ENCODE measurements around the gene SETBP1. TPM values are rescaled to one million over a fixed set of nuclear protein-coding genes. Genes with fewer than 3 reads are reported as not detected.

The SETBP1 gene
- total and polyA plus RNA-seq, 3 experiments from 2014 or later: 0.22 to 14.1 (median 13.9) TPM

GRCh38 chr18:45040879-45041278 lies 360.2 kb downstream of the SETBP1 start:
- H3K4me1 ChIP-seq (ENCODE audit: insufficient read depth, low read length): no peaks in the 10 kb centered on the region
- no peak overlapping the region for H3K27ac ChIP-seq (ENCODE audit: low read depth, low read length)
- DNase-seq: no peak
- no peak overlapping the region for H3K27ac Mint-ChIP-seq
- H3K4me3 ChIP-seq (ENCODE audit: low read length): no peak overlapping the region
- ChIA-PET POLR2A (no interaction called here), CTCF (no interaction called here)
- peaks cover 0 to 4% (median 0%) of the 10 kb centered on the region in 3 donors for H3K36me3 Mint-ChIP-seq
- H3K9me3 Mint-ChIP-seq: no peaks in the 10 kb centered on the region
- H3K36me3 ChIP-seq (ENCODE audit: insufficient read depth, low read length): no peaks in the 10 kb centered on the region
- H3K4me3 Mint-ChIP-seq: no peak overlapping the region
- H3K4me1 Mint-ChIP-seq: no peaks in the 10 kb centered on the region
- H3K27me3 Mint-ChIP-seq: no peaks in the 10 kb centered on the region
- no peaks in the 10 kb centered on the region for H3K27me3 ChIP-seq (ENCODE audit: insufficient read depth, low read length, poor library complexity, severe bottlenecking)
- H3K9me3 ChIP-seq (ENCODE audit: low read length): no peaks in the 10 kb centered on the region

- H3K36me3 Mint-ChIP-seq: peaks cover 0 to 2% (median 0%) of the 10 kb centered on the region in 3 donors
- Histone ChIP-seq H3K27ac (ENCODE audit: low read depth, low read length) (no peak overlapping the region), H3K4me3 (ENCODE audit: low read length) (no peak overlapping the region), H3K27me3 (ENCODE audit: insufficient read depth, low read length, poor library complexity, severe bottlenecking) (no peaks in the 10 kb centered on the region), H3K9me3 (ENCODE audit: low read length) (no peaks in the 10 kb centered on the region), H3K4me1 (ENCODE audit: insufficient read depth, low read length) (no peaks in the 10 kb centered on the region), H3K36me3 (ENCODE audit: insufficient read depth, low read length) (no peaks in the 10 kb centered on the region)
- peaks cover 0 to 1% of the 10 kb centered on the region in 2 donors for H3K27me3 Mint-ChIP-seq
- DNase-seq: no peak
- no peaks in the 10 kb centered on the region for H3K9me3 Mint-ChIP-seq
- H3K4me3 Mint-ChIP-seq: peak overlapping the region in 1 of 7 donors; percentile 24
- CTCF ChIA-PET: no interaction called here
- no peaks in the 10 kb centered on the region for H3K4me1 Mint-ChIP-seq
- POLR2A ChIA-PET: no interaction called here
- no peak overlapping the region for H3K27ac Mint-ChIP-seq
Observed at GRCh38 chr18:45044787-45045186, 364.1 kb downstream of the SETBP1 start.

GRCh38 chr18:45046228-45046627 lies 365.5 kb downstream of the SETBP1 start:
- Histone ChIP-seq H3K4me1 (ENCODE audit: insufficient read depth, low read length) (no peaks in the 10 kb centered on the region), H3K27ac (ENCODE audit: low read depth, low read length) (no peak overlapping the region), H3K4me3 (ENCODE audit: low read length) (no peak overlapping the region), H3K27me3 (ENCODE audit: insufficient read depth, low read length, poor library complexity, severe bottlenecking) (no peaks in the 10 kb centered on the region), H3K9me3 (ENCODE audit: low read length) (no peaks in the 10 kb centered on the region), H3K36me3 (ENCODE audit: insufficient read depth, low read length) (no peaks in the 10 kb centered on the region)
- DNase-seq: no peak
- Mint-ChIP-seq H3K4me1 (no peaks in the 10 kb centered on the region), H3K9me3 (no peaks in the 10 kb centered on the region), H3K27ac (no peak overlapping the region), H3K27me3 (peaks cover 0 to 1% of the 10 kb centered on the region in 2 donors), H3K36me3 (peaks cover 0 to 1% (median 0%) of the 10 kb centered on the region in 3 donors), H3K4me3 (no peak overlapping the region)
- CTCF ChIA-PET: no interaction called here
- POLR2A ChIA-PET: no interaction called here

GRCh38 chr18:45046961-45047360 lies 366.3 kb downstream of the SETBP1 start:
- Mint-ChIP-seq H3K4me3 (no peak overlapping the region), H3K36me3 (no peaks in the 10 kb centered on the region), H3K27ac (no peak overlapping the region), H3K27me3 (peaks cover 0 to 1% of the 10 kb centered on the region in 2 donors), H3K9me3 (no peaks in the 10 kb centered on the region), H3K4me1 (no peaks in the 10 kb centered on the region)
- no peak overlapping the region for H3K27ac ChIP-seq (ENCODE audit: low read depth, low read length)
- ChIA-PET POLR2A (no interaction called here), CTCF (no interaction called here)
- no peaks in the 10 kb centered on the region for H3K27me3 ChIP-seq (ENCODE audit: insufficient read depth, low read length, poor library complexity, severe bottlenecking)
- no peak overlapping the region for H3K4me3 ChIP-seq (ENCODE audit: low read length)
- no peaks in the 10 kb centered on the region for H3K9me3 ChIP-seq (ENCODE audit: low read length)
- no peaks in the 10 kb centered on the region for H3K4me1 ChIP-seq (ENCODE audit: insufficient read depth, low read length)
- no peak for DNase-seq
- no peaks in the 10 kb centered on the region for H3K36me3 ChIP-seq (ENCODE audit: insufficient read depth, low read length)

- Histone ChIP-seq H3K4me1 (ENCODE audit: insufficient read depth, low read length) (no peaks in the 10 kb centered on the region), H3K36me3 (ENCODE audit: insufficient read depth, low read length) (no peaks in the 10 kb centered on the region), H3K9me3 (ENCODE audit: low read length) (no peaks in the 10 kb centered on the region), H3K27ac (ENCODE audit: low read depth, low read length) (no peak overlapping the region), H3K4me3 (ENCODE audit: low read length) (no peak overlapping the region), H3K27me3 (ENCODE audit: insufficient read depth, low read length, poor library complexity, severe bottlenecking) (no peaks in the 10 kb centered on the region)
- DNase-seq: no peak
- no peaks in the 10 kb centered on the region for H3K36me3 Mint-ChIP-seq
- no peak overlapping the region for H3K4me3 Mint-ChIP-seq
- no peak overlapping the region for H3K27ac Mint-ChIP-seq
- ChIA-PET POLR2A (no interaction called here), CTCF (no interaction called here)
- H3K27me3 Mint-ChIP-seq: peaks cover 0 to 1% of the 10 kb centered on the region in 2 donors
- H3K4me1 Mint-ChIP-seq: no peaks in the 10 kb centered on the region
- H3K9me3 Mint-ChIP-seq: no peaks in the 10 kb centered on the region
Observed at GRCh38 chr18:45049578-45050319, 369.1 kb downstream of the SETBP1 start.

- POLR2A ChIA-PET: no interaction called here
Observed at GRCh38 chr18:45050712-45051601, 370.3 kb downstream of the SETBP1 start.

GRCh38 chr18:45054636-45055035 lies 373.9 kb downstream of the SETBP1 start:
- Histone ChIP-seq H3K27ac (ENCODE audit: low read depth, low read length) (no peak overlapping the region), H3K27me3 (ENCODE audit: insufficient read depth, low read length, poor library complexity, severe bottlenecking) (no peaks in the 10 kb centered on the region), H3K36me3 (ENCODE audit: insufficient read depth, low read length) (no peaks in the 10 kb centered on the region), H3K4me3 (ENCODE audit: low read length) (no peak overlapping the region), H3K4me1 (ENCODE audit: insufficient read depth, low read length) (no peaks in the 10 kb centered on the region), H3K9me3 (ENCODE audit: low read length) (no peaks in the 10 kb centered on the region)
- no peaks in the 10 kb centered on the region for H3K9me3 Mint-ChIP-seq
- H3K27me3 Mint-ChIP-seq: no peaks in the 10 kb centered on the region
- H3K4me3 Mint-ChIP-seq: no peak overlapping the region
- no peak overlapping the region for H3K27ac Mint-ChIP-seq
- ChIA-PET CTCF (interaction anchor here (0.7 kb wide), 1 partner anchor 23 kb away, joined by 3 read pairs; no protein-coding TSS in a partner anchor), POLR2A (no interaction called here)
- no peaks in the 10 kb centered on the region for H3K36me3 Mint-ChIP-seq
- H3K4me1 Mint-ChIP-seq: no peaks in the 10 kb centered on the region
- DNase-seq: no peak

More at GRCh38 chr18:45050712-45051601, 370.3 kb downstream of the SETBP1 start:
- CTCF ChIA-PET: no interaction called here
- no peak overlapping the region for H3K27ac ChIP-seq (ENCODE audit: low read depth, low read length)
- no peak overlapping the region for H3K4me3 ChIP-seq (ENCODE audit: low read length)
- no peaks in the 10 kb centered on the region for H3K27me3 ChIP-seq (ENCODE audit: insufficient read depth, low read length, poor library complexity, severe bottlenecking)
- H3K27ac Mint-ChIP-seq: peak overlapping the region in 1 of 8 donors; percentile 32
- H3K4me3 Mint-ChIP-seq: no peak overlapping the region
- no peaks in the 10 kb centered on the region for H3K36me3 ChIP-seq (ENCODE audit: insufficient read depth, low read length)
- no peaks in the 10 kb centered on the region for H3K4me1 ChIP-seq (ENCODE audit: insufficient read depth, low read length)
- H3K4me1 Mint-ChIP-seq: no peaks in the 10 kb centered on the region
- no peaks in the 10 kb centered on the region for H3K9me3 Mint-ChIP-seq
- no peak for DNase-seq
- H3K27me3 Mint-ChIP-seq: peaks cover 0 to 1% of the 10 kb centered on the region in 2 donors
- no peaks in the 10 kb centered on the region for H3K9me3 ChIP-seq (ENCODE audit: low read length)
- no peaks in the 10 kb centered on the region for H3K36me3 Mint-ChIP-seq

- DNase-seq: no peak
- Histone ChIP-seq H3K9me3 (ENCODE audit: low read length) (no peaks in the 10 kb centered on the region), H3K4me3 (ENCODE audit: low read length) (no peak overlapping the region), H3K27me3 (ENCODE audit: insufficient read depth, low read length, poor library complexity, severe bottlenecking) (no peaks in the 10 kb centered on the region), H3K4me1 (ENCODE audit: insufficient read depth, low read length) (no peaks in the 10 kb centered on the region), H3K27ac (ENCODE audit: low read depth, low read length) (no peak overlapping the region), H3K36me3 (ENCODE audit: insufficient read depth, low read length) (no peaks in the 10 kb centered on the region)
- CTCF ChIA-PET: no interaction called here
- Mint-ChIP-seq H3K27me3 (no peaks in the 10 kb centered on the region), H3K27ac (no peak overlapping the region), H3K4me1 (no peaks in the 10 kb centered on the region), H3K36me3 (no peaks in the 10 kb centered on the region), H3K9me3 (no peaks in the 10 kb centered on the region), H3K4me3 (no peak overlapping the region)
- POLR2A ChIA-PET: no interaction called here
Observed at GRCh38 chr18:45055811-45056210, 375.1 kb downstream of the SETBP1 start.
